GM12865 (cell line): Measurements from ENCODE around the gene RCN2.
A peak's percentile ranks its signal among the peaks of the same experiment; 100 is the strongest.

Source experiments
- DNase-seq: peaks from one replicate; pipeline ENCODE4 v3.0.0; 2010; ENCODE audit warnings: low read depth
- H3K4me3 ChIP-seq: 2 replicates; pipeline ENCODE4 v1.5.1; 2011; ENCODE audit warnings: mild to moderate bottlenecking, low read depth, low read length, control low read depth
- TF ChIP-seq, protein P1 (sequence below): IDR thresholded peaks from 2 replicates; pipeline ENCODE4 v1.5.1; 2011; ENCODE audit warnings: low read length, control low read depth, low read depth, inconsistent platforms; ENCODE audit not compliant: insufficient read depth; ENCODE audit errors: missing control alignments

Gene RCN2

DNA sequence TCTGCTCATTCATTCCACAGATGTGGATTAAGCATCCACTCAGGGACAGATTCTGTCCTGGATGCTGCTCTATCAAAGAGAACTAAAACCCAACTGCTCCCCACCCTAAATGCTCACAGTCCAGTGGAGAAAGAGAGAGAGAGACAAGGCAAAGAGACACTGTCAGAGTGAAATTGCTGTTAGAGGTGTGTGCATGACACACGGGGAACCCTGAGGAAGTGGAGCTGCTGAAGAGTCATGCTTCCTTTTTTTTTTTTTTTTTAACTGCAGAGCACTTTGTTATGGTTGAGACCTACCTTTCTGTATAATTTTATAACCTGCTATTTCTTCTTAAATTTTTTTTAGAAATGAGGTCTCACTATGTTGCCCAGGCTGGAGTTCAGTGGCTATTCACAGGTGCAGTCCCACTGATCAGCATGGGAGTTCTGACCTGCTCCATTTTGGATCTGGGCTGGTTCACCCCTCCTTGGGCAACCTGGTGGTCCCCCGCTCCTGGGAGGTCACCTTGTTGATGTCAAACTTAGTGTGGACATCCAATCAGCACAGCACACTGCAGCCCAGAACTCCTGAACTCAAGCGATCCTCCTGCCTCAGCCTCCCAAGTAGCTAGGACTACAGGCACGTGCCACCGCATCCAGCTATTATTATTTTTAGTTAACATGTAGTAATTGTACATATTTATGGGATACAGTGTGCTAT is 45.2 kb downstream of the RCN2 start:
- no peak overlapping the region for H3K4me3 ChIP-seq
- DNase-seq, result peak; percentile 37
- TF ChIP-seq, protein P1, sequence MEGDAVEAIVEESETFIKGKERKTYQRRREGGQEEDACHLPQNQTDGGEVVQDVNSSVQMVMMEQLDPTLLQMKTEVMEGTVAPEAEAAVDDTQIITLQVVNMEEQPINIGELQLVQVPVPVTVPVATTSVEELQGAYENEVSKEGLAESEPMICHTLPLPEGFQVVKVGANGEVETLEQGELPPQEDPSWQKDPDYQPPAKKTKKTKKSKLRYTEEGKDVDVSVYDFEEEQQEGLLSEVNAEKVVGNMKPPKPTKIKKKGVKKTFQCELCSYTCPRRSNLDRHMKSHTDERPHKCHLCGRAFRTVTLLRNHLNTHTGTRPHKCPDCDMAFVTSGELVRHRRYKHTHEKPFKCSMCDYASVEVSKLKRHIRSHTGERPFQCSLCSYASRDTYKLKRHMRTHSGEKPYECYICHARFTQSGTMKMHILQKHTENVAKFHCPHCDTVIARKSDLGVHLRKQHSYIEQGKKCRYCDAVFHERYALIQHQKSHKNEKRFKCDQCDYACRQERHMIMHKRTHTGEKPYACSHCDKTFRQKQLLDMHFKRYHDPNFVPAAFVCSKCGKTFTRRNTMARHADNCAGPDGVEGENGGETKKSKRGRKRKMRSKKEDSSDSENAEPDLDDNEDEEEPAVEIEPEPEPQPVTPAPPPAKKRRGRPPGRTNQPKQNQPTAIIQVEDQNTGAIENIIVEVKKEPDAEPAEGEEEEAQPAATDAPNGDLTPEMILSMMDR, result no peak

GRCh38 chr15:76978522-76979330 is 47.2 kb downstream of the RCN2 start:
- TF ChIP-seq, protein P1, result no peak
- no peak overlapping the region for H3K4me3 ChIP-seq
- DNase-seq, result no peak

GRCh38 chr15:76979331-76979925 is 47.9 kb downstream of the RCN2 start:
- no peak for DNase-seq
- H3K4me3 ChIP-seq, result no peak overlapping the region
- TF ChIP-seq, protein P1, result no peak

DNA sequence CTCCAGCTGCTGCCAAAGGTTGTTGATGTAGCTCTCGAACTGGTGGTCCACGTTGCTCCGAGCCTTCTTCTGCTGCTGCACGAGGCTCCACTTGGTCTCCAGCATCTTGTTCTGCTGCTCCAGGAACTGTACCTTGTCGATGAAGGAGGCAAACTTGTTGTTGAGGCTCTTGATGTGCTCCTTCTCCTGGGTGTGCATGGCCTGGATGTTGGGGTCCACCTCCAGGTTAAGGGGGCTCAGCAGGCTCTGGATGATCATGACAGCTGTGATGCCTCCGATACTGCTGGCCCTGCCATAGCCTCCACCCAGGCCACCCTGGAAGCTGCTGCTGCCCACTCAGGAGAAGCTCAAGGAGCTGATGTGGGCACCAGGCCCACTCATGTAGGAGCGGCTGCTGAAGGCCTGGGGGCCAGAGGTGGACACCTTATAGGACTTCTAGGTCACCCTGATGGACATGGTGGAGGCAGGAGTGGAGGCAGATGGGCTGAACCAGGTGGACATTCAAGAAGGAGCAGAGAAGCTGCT is 48.5 kb downstream of the RCN2 start:
- no peak overlapping the region for H3K4me3 ChIP-seq
- DNase-seq, result no peak
- TF ChIP-seq, protein P1, result no peak

DNA sequence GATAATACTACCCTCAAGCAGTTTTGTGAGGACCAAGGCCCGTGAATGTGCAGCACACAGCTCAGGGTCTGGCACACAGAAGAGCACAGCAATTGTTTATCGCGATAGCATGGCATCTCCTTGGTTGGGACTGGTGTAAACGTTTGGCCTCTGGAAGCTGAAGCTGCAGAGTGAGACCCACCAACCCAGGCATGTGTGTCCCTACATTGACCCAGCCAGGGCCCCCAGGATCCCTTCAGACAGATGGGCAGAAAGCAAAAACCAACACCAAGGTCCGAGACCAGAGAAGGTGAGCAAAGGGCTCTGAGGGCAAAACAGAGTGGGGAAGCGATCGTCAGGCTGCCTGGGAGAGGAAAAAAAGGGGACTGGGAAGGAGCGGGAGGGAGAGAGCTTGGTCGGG is 50.8 kb downstream of the RCN2 start:
- TF ChIP-seq, protein P1, result no peak

GRCh38 chr15:76982756-76983155 is 51.2 kb downstream of the RCN2 start:
- DNase-seq, result no peak
- TF ChIP-seq, protein P1, result no peak
- H3K4me3 ChIP-seq, result no peak overlapping the region

More for the DNA sequence above, 50.8 kb downstream of the RCN2 start:
- no peak overlapping the region for H3K4me3 ChIP-seq
- DNase-seq, result no peak
